A673 (cell line): ENCODE measurements around the gene MMP24OS.

ENCODE experiments used
- EZH2 ChIP-seq: fragments of 200-600 bp; sonication (generic); IDR thresholded peaks from 2 replicates; pipeline ENCODE4 v1.6.1; 2017; ENCODE audit warnings: borderline replicate concordance, low read depth, mild to moderate bottlenecking, mixed read lengths, antibody characterized with exemption, low read length; ENCODE audit not compliant: poor library complexity, severe bottlenecking
- TF ChIP-seq, protein P1 (sequence below): fragments of 300-800, 200-600 bp; sonication (generic); conservative IDR thresholded peaks from 2 replicates; pipeline ENCODE4 v1.5.1; 2017; ENCODE audit warnings: low read depth, mild to moderate bottlenecking, antibody characterized with exemption, low read length, moderate library complexity, mixed read lengths

DNA sequence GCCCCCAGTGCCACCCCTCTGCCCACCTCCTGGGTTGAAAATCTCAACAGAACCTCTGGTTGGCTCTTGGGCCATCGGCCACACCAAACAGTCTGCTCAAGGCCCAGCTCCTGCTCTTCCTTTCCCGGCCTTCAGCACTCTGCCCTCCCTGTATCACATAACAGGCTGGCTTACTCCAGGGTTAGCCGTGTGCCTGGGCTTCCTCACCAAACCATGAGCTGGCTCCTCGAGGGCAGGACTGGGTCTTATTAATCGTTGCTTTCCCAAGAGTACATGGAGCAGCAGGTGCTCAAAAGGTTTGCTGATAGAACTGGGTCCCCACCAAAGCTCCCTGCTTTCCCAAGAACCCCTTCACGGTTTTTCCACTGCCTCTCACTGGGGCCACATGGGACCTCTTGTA, 27.0 kb upstream of the MMP24OS start:
- TF ChIP-seq, protein P1, sequence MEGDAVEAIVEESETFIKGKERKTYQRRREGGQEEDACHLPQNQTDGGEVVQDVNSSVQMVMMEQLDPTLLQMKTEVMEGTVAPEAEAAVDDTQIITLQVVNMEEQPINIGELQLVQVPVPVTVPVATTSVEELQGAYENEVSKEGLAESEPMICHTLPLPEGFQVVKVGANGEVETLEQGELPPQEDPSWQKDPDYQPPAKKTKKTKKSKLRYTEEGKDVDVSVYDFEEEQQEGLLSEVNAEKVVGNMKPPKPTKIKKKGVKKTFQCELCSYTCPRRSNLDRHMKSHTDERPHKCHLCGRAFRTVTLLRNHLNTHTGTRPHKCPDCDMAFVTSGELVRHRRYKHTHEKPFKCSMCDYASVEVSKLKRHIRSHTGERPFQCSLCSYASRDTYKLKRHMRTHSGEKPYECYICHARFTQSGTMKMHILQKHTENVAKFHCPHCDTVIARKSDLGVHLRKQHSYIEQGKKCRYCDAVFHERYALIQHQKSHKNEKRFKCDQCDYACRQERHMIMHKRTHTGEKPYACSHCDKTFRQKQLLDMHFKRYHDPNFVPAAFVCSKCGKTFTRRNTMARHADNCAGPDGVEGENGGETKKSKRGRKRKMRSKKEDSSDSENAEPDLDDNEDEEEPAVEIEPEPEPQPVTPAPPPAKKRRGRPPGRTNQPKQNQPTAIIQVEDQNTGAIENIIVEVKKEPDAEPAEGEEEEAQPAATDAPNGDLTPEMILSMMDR: no peak
- no peak for TF ChIP-seq EZH2
